ENCODE results near the gene LRRTM1.

LRRTM1 gene

DNA sequence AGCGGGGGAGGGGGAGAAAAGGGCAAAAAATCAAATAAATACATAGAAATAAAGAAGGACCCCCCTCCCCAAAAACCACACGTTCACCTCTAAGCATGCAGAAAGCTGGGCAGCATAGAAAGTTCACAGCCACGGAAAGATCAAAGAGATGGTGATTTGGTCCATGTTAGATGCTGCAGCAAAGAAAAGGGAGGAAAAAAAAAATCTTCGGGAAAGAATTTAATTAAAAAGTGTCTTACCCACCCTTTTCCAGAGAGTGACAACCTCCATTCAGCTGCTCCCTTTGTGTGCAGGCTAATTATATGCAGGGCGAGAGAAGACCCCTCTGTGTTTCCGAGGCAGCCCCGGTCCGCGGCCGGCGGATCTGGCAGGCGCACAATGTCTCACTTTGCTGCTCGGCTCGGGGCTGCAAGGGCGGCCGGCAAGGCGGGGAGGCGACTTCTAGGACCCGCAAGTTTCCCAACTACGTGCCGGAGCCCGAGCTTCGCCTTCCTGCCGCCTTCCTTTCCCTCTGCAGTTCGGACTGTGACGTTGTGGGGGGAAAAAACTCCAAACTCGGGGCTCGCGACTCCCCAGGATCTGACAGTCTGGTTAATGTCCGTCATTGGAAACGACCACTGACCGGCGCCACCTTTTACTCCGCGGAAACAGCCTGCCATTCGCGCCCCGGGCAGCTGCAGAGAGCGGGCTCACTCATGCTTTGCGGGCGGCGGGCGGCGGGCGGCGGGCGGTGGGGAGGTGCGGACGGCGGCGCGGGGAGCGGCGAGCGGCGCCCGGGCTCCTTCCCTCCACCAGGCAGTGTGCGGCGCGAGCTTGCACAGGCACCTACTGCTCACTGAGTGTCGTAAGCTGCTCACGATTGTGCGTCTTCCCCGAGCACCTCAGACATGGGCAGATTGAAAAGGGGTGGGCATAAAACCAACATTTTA, at the start of gene LRRTM1:
Gene LRRTM1 (minus strand): TSS at position 844 of the 929 bp plus-strand sequence. CDS start 933 bp downstream, outside the sequence.
- no peak for DNase-seq (ENCODE audit: low read depth in 3 of 3)

DNA sequence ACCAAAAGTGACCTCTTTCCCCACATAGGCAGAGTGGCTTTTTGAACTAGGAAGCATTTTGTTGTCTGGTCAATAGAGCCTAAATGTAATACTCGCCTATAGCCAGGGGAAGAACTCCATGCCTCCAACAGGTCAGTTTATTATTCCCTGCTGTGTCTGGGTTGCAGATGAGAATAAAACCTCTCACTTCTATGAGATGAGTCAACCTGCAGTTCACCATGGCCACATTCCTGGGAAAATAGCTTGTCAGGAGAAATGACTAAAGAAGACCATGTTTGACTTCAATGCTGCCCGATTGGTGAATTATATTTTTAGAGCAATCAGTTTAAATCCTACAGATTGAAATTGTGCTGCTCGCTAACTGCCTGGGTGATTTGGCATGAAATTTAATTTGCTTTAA, 46.7 kb upstream of the LRRTM1 start:
- no peak for DNase-seq (ENCODE audit: low read depth in 3 of 3)

- no peak for DNase-seq (ENCODE audit: low read depth in 3 of 3)
Measured at GRCh38 chr2:80348953-80349352, 44.4 kb upstream of the LRRTM1 start.

DNA sequence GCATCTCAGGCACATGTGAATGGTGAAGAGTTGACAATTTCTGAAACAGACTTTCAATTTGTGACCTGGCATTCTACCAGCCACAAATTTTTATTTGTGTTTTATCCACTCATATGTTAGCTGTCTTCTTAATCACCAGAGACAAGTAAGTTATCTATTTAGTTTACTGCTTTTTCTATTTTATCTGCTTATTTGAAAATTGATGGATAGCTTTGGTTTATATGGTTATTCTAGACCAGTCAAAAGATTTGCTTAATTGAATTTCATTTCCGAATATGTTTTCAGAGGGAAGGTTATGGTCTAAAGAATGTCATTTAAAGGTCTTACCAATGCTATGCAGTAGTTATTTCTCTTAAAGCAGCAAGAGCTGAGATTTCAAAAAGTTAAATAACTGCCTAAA, 43.5 kb upstream of the LRRTM1 start:
- no peak for DNase-seq (ENCODE audit: low read depth in 3 of 3)

DNA sequence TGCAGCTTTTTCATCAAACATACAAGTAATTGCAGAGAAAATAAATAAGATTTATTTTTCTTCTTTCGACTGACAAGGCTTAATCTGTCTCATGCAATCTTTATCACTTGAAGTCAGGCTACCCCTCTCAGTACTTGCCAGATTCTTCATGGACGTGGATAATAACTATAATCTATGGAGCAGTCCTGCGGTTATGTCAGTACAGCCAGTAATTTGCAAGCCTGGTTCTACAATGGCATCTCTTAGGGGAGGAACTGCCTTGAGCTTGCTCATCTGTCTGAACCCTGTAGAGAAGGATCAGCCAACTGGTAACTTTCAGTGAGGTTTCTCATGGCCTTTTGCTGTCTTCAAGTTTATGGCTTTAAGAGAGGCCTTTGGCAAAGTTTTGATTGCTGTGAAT, 35.5 kb upstream of the LRRTM1 start:
- DNase-seq (ENCODE audit: low read depth in 3 of 3): no peak

DNA sequence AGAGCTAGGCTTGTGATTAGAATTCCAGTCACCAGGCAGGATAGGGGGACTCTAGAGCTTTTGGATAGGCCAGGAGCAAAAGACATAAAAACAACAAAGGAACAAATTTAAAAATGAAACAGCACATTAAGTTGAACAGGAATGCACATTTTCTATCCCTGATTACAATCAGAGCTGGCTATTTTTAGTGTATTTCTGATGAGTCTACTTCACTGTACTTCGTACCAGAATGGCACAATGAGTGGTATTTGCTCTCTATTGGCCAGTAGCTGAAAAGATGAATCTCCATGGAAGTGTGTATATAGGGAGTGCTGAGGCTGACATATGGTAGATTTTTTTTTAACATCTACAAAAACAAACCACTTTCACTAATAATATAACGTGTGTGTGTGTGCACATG, 34.2 kb upstream of the LRRTM1 start:
- DNase-seq (ENCODE audit: low read depth in 3 of 3): no peak

- DNase-seq (ENCODE audit: low read depth in 3 of 3): no peak
Measured at GRCh38 chr2:80335411-80335810, 30.9 kb upstream of the LRRTM1 start.

DNA sequence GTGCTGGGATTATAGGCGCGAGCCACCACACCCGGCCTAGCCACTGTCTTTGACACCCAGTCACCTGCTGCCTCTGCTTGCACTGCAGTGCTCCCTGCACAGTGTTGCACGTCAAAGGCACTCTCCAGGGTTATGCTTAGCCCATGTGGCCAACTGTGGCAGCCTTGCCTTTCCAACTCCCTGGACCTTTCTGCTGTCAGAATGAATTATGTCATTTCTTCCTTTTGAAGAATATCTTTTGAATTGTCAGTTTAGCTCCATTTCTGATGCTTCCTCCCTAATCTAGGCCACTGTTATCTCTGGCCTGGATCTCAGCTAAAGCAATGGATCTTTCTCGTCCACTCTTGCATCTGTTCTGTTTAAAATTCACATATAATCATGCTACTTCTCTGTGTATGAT, 29.3 kb upstream of the LRRTM1 start:
- DNase-seq (ENCODE audit: low read depth in 3 of 3): no peak

DNA sequence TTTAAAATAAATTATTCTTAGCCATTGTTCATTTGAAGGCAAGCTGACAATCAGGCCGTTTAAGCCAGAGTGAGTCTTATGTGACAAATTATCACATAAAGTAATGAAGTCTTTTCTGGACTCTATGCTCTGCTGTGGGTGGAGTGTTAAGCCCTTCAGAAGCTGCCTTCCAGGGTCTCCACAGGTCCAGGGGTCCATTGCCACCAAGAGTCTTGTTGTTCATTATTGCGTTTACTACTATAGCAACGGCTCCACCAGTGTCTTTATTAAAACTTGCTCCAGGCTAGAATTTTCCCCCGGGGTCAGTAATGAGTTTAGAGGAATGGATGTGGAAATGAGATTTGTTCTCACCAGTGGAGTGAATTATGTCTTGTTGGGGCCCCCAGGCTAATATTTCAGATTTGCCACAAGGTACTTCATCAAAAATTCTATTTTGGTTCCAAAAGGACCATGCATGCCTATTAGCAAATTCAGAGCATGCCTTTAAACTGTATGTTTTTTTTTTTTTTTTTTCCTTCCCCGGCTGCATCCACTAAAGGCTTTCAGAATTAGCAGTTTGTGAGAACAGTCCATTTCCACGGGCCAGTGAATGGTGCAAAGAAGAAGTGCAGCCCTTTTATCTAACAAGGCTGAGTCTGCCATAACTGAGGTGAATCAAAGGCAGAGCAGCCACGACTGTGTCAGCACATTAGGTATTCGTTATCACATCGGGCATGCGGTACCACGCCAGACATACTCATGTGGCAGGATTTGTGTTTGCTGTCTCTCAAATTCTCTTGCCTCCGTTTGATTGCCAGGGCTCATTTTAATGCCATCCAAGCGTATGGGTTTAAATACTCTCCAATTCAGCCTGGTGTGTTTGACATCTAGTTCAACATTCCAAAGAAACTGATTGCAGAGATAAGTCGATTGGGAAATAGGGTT, 26.2 kb upstream of the LRRTM1 start:
- no peak for DNase-seq (ENCODE audit: low read depth in 3 of 3)

GRCh38 chr2:80329491-80329890, 24.9 kb upstream of the LRRTM1 start:
- no peak for DNase-seq (ENCODE audit: low read depth in 3 of 3)

- no peak for DNase-seq (ENCODE audit: low read depth in 3 of 3)
Measured at GRCh38 chr2:80328159-80328571, 23.6 kb upstream of the LRRTM1 start.

DNA sequence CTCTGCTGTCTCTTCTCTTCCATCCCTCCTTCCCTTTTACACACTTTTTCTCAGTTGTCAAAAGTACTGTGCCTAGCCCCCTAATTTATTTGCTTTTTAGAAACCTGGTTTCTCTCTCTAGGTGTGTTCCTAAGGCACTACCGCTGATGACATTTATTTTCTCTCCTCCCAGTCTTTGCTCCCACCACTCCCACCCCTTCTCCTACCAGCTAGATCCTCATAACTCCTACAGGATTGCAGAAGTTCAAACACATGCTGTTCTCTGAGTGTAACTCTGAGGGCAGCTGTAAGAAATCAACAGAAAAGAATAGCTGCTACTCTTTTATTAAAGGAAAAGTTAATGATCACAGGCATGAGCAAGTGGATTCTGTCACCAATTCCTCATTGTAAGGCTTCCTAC, 22.3 kb upstream of the LRRTM1 start:
- no peak for DNase-seq (ENCODE audit: low read depth in 3 of 3)

DNA sequence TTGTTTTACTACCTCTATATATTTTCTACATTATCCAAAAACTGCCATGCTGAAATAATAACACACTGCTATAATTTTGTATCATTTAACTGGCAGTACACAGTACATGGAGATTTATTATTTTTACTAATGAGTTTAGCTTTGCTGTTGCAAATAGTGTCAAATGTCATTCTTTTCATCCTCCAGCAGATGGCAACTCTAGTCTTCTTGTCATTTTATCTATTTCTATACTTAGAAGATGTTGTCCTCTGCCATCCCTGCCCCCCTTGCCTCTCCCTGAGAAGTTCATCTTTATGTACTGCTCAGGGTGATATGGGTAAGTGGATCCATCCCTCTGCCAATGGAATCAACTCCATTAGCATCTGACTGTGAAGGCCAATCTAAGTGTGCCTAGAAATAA, 21.7 kb upstream of the LRRTM1 start:
- no peak for DNase-seq (ENCODE audit: low read depth in 3 of 3)

- DNase-seq (ENCODE audit: low read depth in 3 of 3): no peak
Measured at GRCh38 chr2:80324525-80324924, 20.0 kb upstream of the LRRTM1 start.

DNA sequence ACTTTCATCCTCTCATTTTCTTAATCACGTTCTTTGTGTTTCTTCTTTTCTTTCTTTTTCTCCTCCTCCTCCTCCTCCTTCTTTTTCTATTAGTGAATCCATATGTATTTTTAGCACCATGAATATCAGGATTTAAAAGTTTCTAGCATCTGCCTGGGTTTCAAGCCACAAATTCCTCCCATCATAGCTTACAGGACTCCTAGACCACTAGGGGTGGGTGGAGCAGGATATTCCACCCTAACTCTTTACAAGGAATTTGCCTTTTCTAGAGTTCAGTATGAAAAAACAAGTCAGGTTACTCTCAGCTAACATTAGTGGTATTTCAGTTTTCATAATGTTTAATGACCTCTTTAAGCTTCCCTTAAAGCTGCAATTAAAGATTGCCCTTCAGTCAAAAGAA, 19.1 kb upstream of the LRRTM1 start:
- no peak for DNase-seq (ENCODE audit: low read depth in 3 of 3)

- no peak for DNase-seq (ENCODE audit: low read depth in 3 of 3)
Measured at GRCh38 chr2:80322958-80323357, 18.4 kb upstream of the LRRTM1 start.

GRCh38 chr2:80322311-80322920, 17.9 kb upstream of the LRRTM1 start:
- DNase-seq (ENCODE audit: low read depth in 3 of 3): no peak

GRCh38 chr2:80312282-80312839, 7.8 kb upstream of the LRRTM1 start:
- DNase-seq (ENCODE audit: low read depth in 3 of 3): no peak

DNA sequence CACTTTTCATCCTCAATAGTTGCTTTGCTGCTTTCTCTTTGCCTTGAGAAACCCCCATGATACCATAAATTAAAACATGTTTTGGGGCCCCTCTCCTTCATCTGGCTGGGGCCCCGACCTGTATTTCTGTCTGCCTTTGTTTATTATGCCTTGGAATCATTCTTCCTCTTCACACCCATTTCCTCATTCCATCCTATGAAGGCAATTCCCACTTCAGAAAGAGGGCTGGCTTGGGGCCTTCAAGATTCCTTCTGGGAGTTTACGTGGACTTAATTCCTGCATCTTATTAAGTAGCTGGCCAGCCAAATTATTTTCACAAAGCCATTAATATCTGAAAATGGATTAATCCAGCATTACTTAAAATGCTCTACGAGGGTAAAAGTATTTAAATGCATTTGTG, 6.8 kb upstream of the LRRTM1 start:
- DNase-seq (ENCODE audit: low read depth in 3 of 3): no peak

GRCh38 chr2:80303006-80303908, 1.3 kb downstream of the LRRTM1 start:
- DNase-seq (ENCODE audit: low read depth in 3 of 3): no peak
